ENCODE results near the gene SSR3.
A peak's percentile ranks its signal among the peaks of the same experiment; 100 is the strongest.
"Not testable (repeated sequence)": the region's sequence is repeated elsewhere in the genome, so short reads cannot be mapped to it uniquely, and the experiment has no call there.

SSR3 gene

DNA sequence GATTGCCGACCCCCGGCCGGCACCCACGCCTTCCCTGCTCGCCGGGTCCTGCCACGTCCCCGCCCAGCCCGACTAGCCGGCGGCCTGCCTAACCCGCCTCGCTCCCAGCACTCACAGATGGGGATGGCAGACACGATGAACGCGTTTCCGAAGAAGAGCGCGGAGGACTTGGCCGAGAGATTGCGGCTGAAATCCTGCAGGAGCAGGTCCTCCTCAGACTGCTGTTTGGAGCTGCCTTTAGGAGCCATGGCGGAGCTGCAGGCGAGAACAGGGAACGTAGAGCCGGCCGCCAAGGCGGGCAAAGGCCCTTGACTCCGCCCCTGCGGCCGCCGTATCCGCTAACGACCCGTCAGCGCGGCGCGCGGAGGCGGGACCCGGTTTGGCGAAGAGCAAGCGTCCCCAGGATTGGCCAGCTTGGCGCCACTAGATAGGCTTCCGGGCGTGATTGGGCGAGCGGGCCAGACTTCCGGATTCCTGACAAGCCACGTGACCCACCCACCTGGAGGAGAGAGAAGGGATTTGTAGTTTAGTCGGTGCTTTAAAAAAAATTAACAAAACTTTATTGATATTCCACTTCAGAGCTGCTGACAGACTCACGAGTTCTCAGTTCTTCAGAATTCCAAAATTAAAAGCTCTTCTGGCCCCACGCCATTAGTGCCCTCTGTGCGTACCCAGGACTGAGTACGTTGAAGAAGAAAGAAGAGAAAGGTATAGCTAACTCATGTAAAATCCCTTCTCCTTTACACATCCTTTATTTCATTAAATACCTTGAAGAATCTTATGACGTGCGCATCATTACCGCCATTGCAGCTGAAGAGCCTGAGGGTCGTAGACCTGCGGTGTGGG lies at the start of gene SSR3:
Gene SSR3, minus strand, starts transcription at position 276 of the 846 bp plus-strand sequence. Its CDS starts 28 bp downstream, at position 248.
- DNase-seq (ENCODE audit: low read depth in 3 of 3): peak; percentile 98

DNA sequence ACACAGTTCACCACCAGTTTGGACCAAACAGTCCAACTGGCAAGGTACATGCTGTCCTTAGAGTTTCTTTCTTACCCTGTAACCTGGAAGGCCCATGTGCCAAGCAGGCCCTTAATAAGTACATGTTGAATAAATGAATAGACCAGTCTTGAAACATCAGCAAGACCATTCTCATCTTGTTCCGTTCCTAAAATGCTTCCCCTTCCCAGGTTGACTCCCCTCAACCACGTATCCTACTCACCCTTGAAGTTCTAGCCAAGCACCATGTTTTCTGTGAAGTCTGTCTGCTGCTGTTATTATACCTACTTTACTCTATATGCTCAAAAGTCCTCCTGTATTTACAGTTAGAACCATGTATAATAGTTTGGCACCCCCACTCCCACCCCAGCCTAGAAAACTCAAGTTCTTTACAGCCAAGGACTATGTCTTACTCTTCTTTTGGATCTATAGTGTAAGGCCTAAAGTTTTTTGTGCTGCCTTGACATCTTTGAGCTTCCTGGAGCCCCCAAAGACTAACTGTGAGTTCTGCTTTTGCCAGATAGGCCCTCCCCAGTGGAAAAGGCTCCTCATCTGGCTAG lies 49.2 kb upstream of the SSR3 start:
- DNase-seq (ENCODE audit: low read depth in 3 of 3): no peak

DNA sequence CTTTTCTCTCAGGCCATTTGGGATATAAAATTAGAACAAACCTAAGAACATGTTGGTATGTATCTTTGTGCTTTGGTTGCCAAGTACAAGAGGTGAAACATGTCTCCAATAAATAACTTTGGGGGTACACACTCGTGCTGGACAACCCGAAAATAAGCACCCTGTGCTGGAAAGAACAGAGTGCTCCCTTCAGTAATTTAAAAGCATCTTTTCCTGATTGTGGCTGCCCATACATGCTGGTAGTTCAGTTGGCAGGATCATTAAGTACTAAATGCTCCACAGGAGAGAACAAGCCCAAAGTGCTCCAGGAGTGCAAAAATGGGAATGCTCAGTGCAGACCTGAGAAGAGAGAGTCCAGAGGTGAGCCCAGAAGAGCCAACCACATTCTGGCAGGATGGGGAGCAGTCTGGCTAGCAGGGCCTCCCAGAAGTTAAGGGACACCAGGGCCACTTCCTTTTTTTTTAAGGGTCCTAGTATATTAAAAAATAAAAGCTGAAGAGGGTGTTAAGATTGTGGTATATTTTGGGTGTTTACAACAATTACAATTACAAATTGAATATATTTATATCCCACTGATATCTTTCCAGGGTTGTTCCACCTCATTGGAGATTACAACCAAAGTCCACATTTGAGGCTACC lies 48.6 kb upstream of the SSR3 start:
- DNase-seq (ENCODE audit: low read depth in 3 of 3): no peak

DNA sequence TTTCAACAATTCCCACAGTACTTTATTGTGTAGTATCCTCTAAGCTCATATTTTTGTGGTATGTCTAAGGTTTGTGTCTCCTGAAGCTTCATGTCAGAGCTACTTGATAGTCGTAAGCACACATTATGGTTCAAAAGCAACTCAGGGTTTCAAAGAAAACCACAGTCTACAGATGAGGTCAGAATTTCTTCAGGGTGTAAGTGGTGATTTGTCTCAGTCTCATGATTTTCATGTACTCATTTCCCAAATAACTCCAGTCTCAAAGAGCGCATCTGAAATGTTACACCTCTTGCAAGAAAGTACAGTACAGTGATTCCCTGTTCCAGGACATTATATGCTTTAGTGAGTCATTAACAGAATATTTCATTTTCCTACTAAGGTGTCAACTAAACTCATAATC lies 47.5 kb upstream of the SSR3 start:
- DNase-seq (ENCODE audit: low read depth in 3 of 3): no peak

DNA sequence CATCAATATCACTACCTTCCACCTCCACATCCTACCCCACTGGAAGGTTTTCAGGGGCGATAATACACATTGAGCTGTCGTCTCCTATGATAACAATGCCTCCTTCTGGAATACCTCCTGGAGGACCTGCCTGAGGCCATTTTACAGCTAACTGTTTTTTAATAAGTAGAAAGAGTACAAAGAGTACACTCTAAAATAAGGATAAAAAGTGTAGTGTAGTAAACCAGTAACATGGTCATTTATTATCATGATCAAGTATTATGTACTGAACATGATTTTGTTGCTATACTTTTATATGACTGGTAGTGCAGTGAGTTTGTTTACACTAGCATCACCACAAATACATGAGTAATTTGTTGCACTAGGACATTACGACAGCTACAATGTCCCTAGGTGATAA lies 46.6 kb upstream of the SSR3 start:
- no peak for DNase-seq (ENCODE audit: low read depth in 3 of 3)

DNA sequence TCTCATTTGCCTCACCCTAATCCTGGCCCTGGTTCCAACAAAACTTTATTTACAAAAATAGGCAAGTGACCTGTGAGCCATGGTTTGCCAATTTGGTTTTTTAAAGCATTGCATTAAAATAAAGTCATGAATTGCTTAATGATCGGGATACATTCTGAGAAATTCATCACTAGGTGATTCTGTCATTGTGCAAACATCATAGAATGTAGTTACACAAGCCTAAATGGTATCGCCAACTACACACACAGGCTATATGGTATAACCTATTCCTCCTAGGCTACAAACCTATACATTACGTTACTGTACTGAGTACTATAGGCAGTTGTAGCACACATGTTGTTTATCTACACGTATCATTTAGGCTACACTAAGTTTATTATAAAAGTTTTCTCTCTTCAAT lies 45.9 kb upstream of the SSR3 start:
- DNase-seq (ENCODE audit: low read depth in 3 of 3): no peak

DNA sequence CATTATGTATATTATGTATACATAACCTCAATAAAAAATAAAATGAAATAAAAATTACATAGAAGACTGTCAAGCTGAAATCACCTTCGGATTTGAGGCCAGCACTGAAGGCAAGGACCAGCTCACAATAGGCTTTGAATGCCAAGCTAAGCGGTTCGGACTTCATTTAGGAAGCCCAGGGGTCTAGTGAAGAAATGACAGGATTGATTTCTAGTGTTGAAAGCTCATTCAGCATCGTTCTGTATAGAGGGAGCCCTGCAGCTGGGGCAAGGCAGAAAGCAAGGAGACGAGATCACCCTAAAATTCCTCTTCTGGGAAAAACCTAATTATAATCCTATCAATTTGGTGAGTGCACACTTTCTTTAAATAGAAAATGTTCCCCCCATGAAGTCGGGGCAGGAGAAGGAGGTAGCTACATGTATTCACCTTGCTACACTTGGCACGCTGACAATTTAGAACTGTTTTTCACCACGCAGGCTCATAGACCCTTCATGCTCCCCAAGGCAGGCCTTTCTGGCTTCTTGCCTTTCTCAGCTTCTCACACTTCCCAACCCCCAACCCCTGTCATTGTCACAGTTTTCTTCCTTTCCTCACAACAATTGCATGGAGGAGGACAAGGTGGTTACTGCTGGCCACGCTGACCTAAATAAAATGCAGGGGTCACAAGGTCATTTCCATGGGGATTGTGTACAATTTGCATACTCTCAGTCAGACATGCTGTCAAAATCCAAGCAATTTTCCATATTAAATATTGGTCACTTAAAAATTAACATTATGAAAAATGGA lies 44.4 kb upstream of the SSR3 start:
- no peak for DNase-seq (ENCODE audit: low read depth in 3 of 3)

DNA sequence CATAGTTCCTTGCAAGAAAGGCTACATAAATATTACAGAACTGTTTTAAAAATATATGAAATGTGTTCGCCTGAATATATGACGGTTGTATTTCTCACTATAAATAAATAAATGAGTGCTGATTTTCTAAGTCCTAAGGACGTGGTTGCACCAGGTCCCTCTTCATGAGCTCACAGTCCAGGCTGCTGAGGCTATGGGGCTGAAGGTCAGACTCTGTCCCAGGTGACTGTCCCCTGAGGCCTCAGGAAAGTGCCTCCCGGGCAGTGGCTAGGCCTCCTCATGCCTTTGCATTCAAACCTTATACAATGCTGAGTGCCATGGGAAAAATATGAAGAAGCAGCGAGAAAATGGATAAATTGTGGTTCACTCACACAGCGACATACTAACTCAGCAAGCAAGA lies 43.5 kb upstream of the SSR3 start:
- DNase-seq (ENCODE audit: low read depth in 3 of 3): no peak

DNA sequence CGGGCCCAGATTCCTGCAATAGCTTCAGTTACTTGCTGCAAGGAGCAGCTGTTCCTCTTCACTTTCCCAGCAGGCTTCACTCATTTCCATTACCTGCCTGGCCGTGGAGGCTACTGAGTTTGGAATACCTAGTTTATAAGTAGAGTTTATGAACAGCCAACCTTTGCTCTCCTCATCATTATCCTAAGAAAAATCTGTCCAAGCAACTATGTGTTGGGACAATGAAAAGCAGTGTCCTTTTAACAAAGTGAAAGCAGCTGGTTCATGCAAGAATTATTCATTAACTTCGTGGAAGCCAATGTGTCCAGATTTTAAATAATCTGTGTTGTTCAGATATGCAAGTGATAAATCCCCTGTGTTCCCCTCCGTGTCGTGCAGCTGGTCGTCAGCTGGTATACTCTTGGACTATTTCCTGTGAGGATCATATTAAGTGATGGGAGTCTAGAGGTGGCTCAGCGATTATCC lies 39.3 kb upstream of the SSR3 start:
- no peak for DNase-seq (ENCODE audit: low read depth in 3 of 3)

DNA sequence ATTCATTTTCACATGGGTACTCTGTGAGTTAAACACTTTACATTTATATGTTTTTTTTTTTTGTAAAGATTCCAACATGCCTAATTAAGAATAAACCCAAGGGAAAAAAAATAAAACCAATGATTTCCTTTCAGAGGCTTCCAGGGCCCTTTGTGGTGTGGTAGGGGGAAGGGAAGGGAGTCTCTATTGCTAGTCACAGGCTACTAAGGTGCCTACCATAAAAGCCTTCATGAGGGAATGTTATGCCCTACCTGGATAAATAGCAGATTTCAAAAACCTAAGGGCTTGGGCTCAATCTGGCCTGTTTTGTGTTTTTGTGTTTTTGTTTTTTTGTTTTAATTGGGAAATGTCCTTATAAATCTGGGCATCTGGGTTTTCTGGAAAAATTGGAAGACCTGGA lies 38.9 kb upstream of the SSR3 start:
- no peak for DNase-seq (ENCODE audit: low read depth in 3 of 3)

DNA sequence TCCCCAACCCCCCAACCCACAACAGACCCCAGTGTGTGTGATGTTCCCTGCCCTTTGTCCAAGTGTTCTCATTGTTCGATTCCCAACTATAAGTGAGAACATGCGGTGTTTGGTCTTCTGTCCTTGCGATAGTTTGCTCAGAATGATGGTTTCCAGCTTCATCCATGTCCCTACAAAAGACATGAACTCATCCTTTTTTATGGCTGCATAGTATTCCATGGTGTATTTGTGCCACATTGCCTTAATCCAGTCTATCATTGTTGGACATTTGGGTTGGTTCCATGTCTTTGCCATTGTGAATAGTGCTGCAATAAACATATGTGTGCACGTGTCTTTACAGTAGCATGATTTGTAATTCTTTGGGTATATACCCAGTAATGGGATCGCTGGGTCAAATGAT lies 34.9 kb upstream of the SSR3 start:
- DNase-seq (ENCODE audit: low read depth in 3 of 3): not testable (repeated sequence)

DNA sequence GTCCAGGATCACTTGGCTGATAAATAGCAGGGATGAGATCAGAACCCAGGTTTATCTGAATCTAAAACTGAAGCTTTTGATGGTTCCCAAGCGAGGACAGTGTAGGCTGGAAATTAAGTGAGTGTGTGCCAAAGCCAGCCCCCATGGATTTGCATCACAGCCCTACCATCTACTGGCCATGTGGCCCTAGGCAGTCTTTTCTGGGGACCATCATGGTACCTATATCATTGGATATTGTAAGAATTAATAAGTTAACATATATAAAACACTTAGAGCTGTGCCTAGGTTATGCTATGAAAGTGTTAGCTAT lies 32.8 kb upstream of the SSR3 start:
- DNase-seq (ENCODE audit: low read depth in 3 of 3): no peak

DNA sequence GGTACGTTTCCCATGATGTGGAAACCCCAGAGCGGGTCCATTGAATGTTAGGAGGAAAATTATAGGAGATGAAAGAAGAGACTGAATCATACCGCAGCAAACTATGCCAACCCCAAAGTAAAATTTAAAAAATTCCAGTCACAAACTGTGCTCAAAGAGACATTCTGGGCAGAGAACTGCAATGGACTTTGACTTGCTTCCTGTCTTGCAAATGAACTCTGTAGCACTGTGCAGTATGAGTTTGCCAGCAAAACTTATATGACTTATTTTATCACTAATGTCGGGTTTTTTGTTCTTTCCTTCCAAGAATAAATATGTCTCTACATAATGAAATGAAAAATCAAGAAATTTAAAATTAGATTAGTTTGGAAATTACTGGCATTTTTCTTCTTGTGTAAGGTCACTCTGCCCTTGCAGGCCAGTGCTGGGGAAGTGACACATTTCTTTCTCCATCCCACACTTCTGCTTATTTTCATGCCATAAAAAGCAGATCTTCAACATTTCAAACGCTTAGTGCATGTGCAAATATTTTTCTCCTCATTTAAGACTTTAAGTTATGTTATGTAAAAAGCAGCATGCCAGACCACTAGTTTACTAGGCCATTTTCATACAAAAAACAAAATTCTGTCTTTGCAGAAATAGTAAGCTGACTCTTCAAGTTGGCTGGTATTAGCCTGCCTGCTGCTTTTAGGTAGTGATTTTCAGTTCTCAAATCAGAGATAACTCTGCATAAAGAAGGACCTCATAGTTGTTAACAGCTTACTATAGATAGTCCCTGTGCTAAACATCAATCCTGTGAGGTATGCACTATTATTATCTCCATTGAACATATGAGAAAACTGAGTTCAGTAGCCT lies 32.2 kb upstream of the SSR3 start:
- no peak for DNase-seq (ENCODE audit: low read depth in 3 of 3)

DNA sequence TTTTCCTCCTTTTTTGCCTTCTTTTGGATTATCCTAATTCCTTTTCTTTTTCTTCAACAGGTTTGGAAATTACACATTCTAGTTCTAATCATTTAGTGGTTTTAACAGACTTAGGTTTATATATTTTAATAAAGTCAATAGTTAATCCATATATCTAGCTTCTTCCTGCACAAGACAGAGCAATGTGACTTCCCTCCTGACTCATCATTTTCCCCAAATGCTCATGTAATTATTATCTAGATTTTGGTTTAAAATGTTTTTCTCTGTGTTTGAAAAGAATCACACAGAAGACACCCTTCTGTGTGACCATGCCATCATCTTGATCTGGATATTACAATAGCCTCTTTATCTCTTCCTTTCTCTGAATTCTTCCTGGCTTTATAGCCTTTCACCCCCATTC lies 28.6 kb upstream of the SSR3 start:
- no peak for DNase-seq (ENCODE audit: low read depth in 3 of 3)

DNA sequence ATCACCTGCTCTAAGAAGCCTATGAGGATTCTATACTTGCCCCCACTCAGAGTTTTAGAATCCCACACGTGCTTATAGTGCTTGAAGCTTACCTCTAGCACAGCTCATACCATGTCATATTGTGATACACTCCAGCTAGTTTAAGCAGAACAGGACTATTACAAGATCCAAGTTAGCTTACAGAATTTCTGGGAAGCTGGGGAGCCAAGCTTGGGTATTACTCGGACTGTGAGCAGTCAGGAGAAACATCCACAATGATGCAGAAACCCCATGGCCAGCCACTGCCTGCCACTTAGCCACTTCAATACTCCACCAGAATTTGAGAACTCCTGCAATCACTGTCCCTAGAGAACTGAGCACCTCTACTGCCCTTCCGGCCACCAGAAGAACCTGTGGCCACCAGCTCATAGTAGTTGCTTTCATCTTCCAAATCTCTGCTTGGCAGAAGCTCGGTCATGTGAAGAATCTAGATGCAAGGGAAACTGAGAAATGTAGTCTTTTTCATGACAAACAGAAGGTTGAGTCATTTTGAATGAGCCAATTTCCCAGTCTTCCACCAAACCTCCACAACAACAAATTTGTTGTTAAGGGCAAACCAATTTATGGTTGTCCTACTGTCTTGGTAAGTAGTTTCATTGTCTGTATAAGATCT lies 27.7 kb upstream of the SSR3 start:
- DNase-seq (ENCODE audit: low read depth in 3 of 3): no peak

DNA sequence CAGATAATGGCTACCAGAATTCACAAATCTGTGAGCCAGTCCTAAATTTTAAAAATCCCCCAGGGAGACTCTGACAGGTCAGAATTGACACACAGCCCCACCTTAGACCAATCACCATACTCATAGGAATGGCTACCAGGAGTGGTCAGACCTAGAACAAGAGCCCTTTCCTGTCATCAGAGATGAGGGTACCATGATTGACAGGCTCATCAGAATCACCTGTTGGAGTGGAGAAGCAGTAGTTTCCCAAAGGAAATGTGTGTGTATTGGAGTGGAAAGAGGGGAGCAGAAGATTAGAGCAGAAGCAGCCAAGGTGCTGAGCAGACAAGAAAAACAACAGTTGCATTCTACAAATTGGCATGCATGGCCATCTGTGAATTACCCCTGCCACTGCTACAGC lies 27.0 kb upstream of the SSR3 start:
- DNase-seq (ENCODE audit: low read depth in 3 of 3): no peak

DNA sequence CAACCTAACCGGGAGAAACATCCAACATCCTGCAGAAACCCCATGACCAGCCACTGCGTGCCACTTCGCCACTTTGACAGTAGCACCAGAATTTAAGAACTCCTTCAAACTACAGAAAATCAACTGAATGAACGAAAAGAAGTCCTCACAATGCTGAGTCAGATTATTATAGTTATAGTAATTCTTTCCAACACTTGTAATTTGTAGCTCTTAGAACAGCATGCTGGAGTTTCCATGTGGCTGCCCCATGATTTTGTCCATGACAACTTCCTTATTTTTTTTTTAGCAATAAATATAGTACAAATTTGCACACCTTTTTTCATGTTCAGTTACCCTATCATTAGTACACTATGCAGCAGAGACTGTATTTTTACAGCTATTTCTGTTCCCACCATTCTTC lies 26.1 kb upstream of the SSR3 start:
- DNase-seq (ENCODE audit: low read depth in 3 of 3): no peak

DNA sequence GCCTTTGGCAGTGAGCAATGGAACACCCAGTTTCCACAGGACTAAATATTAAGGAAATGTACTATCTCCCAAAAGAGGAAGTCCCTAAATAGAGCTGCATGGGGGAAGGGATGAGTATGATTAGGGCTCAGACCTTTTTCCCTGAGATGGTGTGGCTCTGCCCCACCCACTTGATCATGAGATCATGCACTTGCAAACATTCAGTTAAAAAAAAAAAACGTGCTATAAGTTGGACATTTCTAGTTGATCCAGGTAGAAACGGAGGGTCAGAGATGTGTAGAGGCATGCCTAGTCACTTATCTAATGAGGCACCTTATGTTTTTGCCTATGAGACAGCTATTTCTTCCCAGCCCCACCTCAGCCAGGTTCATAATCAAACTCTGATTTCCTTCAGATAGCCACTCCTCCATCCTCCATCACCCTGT lies 24.5 kb upstream of the SSR3 start:
- no peak for DNase-seq (ENCODE audit: low read depth in 3 of 3)

DNA sequence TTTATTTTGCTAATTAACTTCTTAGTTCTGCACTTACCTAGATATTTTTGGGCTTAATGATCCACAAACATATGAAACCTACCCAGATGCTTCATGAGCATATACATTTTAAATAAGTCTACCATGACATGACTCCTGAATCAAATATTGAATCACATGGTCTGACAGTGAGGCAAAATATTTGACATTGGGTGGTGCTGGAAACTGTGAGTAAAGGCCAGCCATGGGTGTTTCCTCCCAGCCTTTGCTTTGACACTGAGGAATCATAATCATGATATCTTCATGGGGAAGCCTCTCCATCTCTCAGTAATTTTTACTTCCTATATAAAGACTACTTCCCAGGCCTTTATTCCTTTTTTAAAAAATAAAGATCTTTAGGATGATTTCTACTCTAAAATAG lies 22.8 kb upstream of the SSR3 start:
- DNase-seq (ENCODE audit: low read depth in 3 of 3): no peak

DNA sequence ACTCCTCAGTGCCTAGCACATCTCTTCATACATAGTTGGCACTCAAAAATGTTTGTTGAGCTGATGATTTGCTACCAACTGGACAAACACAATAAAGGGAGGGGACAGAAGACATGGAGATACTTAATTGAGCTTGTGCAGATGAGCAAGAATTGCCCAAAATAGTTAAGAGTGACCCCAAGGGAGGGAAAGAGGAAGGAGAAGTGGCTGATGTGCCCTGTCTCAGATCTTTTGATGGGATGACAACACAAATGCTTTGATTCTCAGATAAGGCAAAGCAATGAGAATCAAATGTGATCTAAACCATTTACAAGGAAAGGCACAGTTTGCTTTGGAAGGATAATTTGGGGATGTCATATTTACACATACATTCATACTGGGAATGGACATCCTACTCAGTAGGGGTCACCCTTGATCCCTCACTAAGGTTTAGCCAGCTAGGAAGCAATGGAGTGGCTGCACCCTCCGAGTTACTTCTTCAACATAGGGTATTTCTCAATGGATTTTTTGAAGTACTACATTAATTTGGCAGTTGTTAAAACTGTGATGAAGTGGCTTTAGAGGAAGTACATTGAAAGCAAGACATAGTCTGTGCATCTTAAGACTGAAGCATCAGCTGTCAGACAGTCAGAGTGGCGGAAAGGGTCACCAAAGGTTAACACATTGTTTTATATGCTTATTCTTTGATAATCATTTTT lies 21.9 kb upstream of the SSR3 start:
- DNase-seq (ENCODE audit: low read depth in 3 of 3): no peak

Measured in stimulated activated CD4-positive, alpha-beta T cell treated with anti-CD3 and anti-CD28 coated beads, TNF-alpha, amount 100 ng/mL, for 24 hours (primary cell).